Middle frontal gyrus (tissue), 1 donor: ENCODE data around the gene ADH1C.

Source experiments
- DNase-seq: peaks from one replicate; pipeline ENCODE4 v3.0.0-alpha.2; 2015; ENCODE audit warnings: low spot score; ENCODE audit errors: extremely low spot score

Gene ADH1C

DNA sequence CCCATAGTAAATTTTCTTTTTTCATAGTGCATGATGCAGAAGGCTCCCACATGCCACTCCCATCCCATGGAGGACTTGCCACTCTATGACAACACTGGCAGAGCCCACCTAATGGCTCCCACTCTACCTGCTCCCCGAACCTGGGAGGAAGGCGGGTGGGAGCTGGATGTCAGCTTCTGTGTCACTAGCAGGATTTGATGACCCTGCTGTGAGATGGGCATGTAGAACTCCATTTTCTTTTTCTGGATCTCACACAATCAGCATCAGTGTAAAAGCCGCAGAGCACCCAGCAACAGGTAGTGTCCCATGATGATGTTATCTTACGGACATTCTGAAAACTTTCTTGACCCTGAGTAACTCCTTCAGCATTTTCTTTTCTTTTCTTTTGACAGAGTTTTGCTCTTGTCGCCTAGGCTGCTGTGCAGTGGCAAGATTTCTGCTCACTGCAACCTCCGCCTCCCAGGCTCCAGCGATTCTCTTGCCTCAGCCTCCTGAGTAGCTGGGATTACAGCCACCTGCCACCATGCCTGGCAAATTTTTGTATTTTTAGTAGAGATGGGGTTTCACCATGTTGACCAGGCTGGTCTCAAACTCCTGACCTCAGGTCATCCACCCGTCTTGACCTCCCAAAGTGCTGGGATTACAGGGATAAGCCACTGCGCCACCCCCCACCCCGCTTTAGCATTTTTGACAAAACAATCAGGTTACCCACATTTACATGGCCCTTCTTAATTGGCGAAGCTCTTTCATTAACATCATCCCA lies 46.7 kb downstream of the ADH1C start:
- DNase-seq = no peak

DNA sequence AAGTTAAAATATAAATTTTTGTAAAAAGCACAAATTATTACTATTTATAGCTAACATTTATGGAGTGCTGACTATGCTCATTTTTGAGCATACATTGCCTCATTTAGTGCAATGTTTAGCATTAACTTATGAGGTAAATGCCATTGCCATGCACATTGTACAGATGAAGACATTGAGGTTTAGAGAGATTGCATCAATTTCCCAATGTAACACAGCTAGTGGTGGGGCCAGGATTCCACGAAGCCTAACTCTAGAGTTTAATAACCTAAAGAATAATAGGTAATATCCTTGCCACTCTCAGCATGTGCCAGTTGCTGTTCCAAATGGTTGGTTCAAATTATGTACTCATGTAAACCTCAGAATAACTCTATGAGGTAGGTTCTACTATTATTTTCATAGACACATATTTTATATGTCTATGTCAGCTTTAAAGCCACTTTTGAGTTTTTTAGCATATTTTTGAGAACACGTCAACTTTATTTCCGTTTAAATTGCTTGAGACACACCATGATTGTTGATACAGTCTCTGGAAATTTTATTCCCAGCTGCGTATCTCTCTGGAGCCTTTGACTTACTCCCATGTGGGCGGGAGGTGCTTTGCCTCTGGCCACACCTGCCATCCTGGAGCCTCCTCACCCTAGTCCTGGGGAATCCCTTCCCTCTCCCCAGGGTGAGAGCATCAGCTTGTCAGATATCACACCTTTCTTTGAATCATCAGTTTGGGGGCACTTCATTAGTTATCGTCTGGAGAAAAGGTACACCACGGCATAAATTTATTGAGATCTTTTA lies 51.0 kb downstream of the ADH1C start:
- DNase-seq = no peak

DNA sequence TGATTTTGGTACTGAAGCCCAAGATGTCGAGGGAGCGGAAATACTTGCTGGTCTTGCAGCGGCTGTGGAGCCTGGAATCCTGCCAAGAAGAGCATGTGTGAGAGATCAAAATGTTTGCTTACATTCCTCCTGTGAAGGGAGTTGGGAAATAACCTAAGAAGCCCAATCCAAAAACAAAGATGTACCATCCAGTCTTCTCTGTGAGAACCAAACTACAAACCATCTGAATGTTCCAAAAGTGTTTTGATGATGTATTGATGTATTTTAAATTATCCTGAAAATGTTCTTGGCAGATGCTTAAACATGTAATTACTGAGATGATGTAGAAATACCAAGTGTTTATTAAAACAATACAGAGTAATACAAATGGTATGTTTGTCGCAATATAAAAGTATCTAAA lies 51.6 kb downstream of the ADH1C start:
- DNase-seq = no peak

DNA sequence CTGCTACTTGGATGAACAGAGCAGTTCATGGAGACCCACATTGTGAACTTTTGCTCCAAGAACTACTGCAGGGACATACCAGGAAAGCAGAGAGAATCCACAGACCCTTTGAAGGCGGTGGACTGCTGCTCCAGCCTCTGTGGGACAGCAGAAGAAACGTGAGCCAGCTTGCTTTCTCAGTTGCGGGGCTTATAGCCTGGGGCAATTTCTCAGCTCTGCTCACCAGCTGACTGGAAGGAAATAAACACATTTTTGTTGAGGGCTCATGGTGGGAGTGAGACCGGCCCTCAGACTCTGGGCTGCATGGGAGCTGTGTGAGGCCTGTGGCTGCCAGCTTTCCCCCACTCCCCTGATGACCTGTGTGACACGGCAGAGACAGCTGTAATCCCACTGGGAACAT lies 59.2 kb downstream of the ADH1C start:
- no peak for DNase-seq

DNA sequence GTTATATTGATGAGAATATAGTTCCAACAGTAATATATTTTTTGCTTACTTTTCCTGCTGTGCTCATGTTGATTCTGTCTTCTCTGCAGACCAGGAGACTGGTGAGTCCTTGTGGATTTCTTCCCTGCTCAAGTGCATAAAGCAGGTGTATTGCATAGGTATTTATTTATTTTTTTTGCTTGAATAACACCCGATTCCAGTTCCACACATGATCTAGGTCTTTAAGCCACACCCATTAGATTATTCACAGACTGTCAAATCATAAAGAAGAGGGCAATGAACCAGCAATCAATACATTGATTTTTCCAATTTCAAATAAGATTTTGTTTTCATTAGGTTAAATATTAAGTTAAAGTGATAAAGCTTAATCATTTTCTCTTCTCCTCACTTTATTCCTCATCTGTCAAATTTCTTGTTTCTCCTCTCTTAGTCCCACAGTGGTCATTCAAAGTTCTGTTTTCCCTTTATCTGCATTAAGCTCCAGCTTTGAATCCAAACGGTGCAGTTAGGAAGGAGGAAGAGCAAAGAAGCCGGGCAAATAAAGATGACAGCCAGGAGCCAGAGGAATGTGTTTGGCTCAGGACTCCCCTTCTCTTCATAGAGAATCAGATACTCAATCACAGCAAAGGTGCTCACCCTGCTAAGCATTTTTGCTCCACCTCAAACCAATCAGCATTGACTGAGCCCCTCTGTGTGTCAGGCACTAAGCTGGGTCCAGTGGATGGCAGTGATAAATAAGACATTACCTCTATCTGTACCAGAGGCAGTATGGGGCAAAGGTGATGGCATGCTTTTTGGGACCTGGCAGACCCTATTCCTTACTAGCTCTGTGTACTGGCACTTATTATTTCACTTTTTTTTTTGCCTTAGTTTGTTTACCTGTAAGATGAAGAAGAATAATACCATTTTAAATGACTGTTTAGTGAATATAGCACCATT lies 61.4 kb downstream of the ADH1C start, which contains the start of gene ADH1A:
Gene ADH1A, minus strand, starts transcription at position 138 of the 939 bp plus-strand sequence. Its CDS starts 71 bp downstream, at position 67.
- no peak for DNase-seq
